Smooth muscle cell (in vitro differentiated cells): ENCODE data around the gene SNN. TPM values are rescaled to one million over a fixed set of nuclear protein-coding genes. Genes with fewer than 3 reads are reported as not detected.

Experiments used
- DNase-seq: peaks from one replicate; lab custom pipeline; 2025; ENCODE audit not compliant: unreplicated experiment; lab: John Stamatoyannopoulos, UW
- H2AFZ ChIP-seq: fragments of 200-600 bp; sonication (generic); 2 replicates; pipeline ENCODE4 v1.6.0; 2016; ENCODE audit warnings: antibody characterized with exemption, low read depth, mild to moderate bottlenecking
- H3F3A ChIP-seq: fragments of 200-600 bp; sonication (generic); 2 replicates; pipeline ENCODE4 v1.6.0; 2017; ENCODE audit warnings: antibody characterized with exemption, low read depth
- H3K27ac ChIP-seq: fragments of 200-600 bp; sonication (generic); 2 replicates; pipeline ENCODE4 v1.5.1; 2016; ENCODE audit warnings: low read depth, mild to moderate bottlenecking
- H3K27me3 ChIP-seq: fragments of 200-600 bp; sonication (generic); 2 replicates; pipeline ENCODE4 v1.6.1; 2016; ENCODE audit warnings: low read depth, mild to moderate bottlenecking
- H3K36me3 ChIP-seq: fragments of 200-600 bp; sonication (generic); 2 replicates; pipeline ENCODE4 v1.5.1; 2016; ENCODE audit warnings: low read depth
- H3K4me1 ChIP-seq: fragments of 200-600 bp; sonication (generic); 2 replicates; pipeline ENCODE4 v1.5.1; 2016; ENCODE audit warnings: low read depth
- H3K4me2 ChIP-seq: fragments of 200-600 bp; sonication (generic); 2 replicates; pipeline ENCODE4 v1.6.0; 2016; ENCODE audit warnings: mild to moderate bottlenecking
- H3K4me3 ChIP-seq: fragments of 200-600 bp; sonication (generic); 2 replicates; pipeline ENCODE4 v1.5.1; 2016; ENCODE audit warnings: mild to moderate bottlenecking
- H3K79me2 ChIP-seq: fragments of 200-600 bp; sonication (generic); 2 replicates; pipeline ENCODE4 v1.6.0; 2016; ENCODE audit warnings: low read depth, mild to moderate bottlenecking
- H3K9ac ChIP-seq: fragments of 200-600 bp; sonication (generic); 2 replicates; pipeline ENCODE4 v1.6.0; 2016; ENCODE audit warnings: low read depth
- H3K9me3 ChIP-seq: fragments of 200-600 bp; sonication (generic); replicated peaks from 2 replicates; pipeline ENCODE4 v1.5.1; 2016; ENCODE audit warnings: low read depth
- H4K20me1 ChIP-seq: fragments of 200-600 bp; sonication (generic); 2 replicates; pipeline ENCODE4 v1.6.0; 2016; ENCODE audit warnings: low read depth
- WGBS: methylation state at CpG from one replicate; pipeline ENCODE4 v1.1.7; 2016; ENCODE audit warnings: low lambda C conversion rate; 5-methylcytosine and 5-hydroxymethylcytosine counted together
- polyA plus RNA-seq: library from polyadenylated mRNA; unstranded; fragments of >200 nt; fragmentation: Nextera tagmentation; extraction: Ambion mirVana; gene quantifications from 2 replicates; pipeline ENCODE4 v1.2.1, GENCODE V29; 2016
- total RNA-seq: library from RNA; depleted of rRNA; stranded (reverse); fragments of >200 nt; gene quantifications from 2 replicates; pipeline ENCODE4 v1.2.3, GENCODE V29; 2014
- TF ChIP-seq, protein P1 (sequence below): fragments of 200-600 bp; sonication (generic); IDR thresholded peaks from 2 replicates; pipeline ENCODE4 v1.5.1; 2017; ENCODE audit warnings: borderline replicate concordance, mild to moderate bottlenecking, antibody characterized with exemption; ENCODE audit not compliant: insufficient read depth, poor library complexity, severe bottlenecking

SNN gene
- total and polyA plus RNA-seq, 2 experiments from 2014 or later = 6.4 to 10.9 TPM

DNA sequence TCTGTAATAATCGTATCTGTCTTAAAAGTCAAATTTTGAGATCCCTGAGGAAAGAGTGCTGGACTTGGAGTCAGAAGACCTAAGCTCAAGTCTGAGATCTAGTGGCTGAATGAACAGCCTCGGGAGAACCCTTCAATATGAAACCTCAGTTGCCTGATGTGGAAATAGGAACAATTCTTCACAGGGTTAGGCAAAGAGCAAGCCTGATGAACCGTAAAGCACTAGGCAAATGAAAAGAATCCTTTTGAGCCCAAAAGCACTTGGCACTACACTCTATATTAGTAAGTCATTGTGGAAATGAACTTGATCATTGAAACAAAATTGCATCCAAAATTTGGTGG lies 54.2 kb downstream of the SNN start:
- DNase-seq = no peak
- TF ChIP-seq, protein P1, sequence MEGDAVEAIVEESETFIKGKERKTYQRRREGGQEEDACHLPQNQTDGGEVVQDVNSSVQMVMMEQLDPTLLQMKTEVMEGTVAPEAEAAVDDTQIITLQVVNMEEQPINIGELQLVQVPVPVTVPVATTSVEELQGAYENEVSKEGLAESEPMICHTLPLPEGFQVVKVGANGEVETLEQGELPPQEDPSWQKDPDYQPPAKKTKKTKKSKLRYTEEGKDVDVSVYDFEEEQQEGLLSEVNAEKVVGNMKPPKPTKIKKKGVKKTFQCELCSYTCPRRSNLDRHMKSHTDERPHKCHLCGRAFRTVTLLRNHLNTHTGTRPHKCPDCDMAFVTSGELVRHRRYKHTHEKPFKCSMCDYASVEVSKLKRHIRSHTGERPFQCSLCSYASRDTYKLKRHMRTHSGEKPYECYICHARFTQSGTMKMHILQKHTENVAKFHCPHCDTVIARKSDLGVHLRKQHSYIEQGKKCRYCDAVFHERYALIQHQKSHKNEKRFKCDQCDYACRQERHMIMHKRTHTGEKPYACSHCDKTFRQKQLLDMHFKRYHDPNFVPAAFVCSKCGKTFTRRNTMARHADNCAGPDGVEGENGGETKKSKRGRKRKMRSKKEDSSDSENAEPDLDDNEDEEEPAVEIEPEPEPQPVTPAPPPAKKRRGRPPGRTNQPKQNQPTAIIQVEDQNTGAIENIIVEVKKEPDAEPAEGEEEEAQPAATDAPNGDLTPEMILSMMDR = no peak
- peaks cover 7% of the 10 kb centered on the region for H3K36me3 ChIP-seq
- 95% methylated on average over 3 of the region's 3 CpGs for WGBS
- no peaks in the 10 kb centered on the region for H3F3A ChIP-seq
- H3K79me2 ChIP-seq = peaks cover 12% of the 10 kb centered on the region
- peaks cover 70% of the 10 kb centered on the region for H4K20me1 ChIP-seq
- no peak overlapping the region for H2AFZ ChIP-seq
- no peak overlapping the region for H3K4me2 ChIP-seq
- no peak overlapping the region for H3K27ac ChIP-seq
- H3K9me3 ChIP-seq = peaks cover 2% of the 10 kb centered on the region
- no peak overlapping the region for H3K9ac ChIP-seq
- no peak overlapping the region for H3K4me3 ChIP-seq
- H3K4me1 ChIP-seq = no peaks in the 10 kb centered on the region
- H3K27me3 ChIP-seq = no peaks in the 10 kb centered on the region

GRCh38 chr16:11725457-11725856 lies 57.2 kb downstream of the SNN start:
- Histone ChIP-seq H3K9ac (no peak overlapping the region), H4K20me1 (peaks cover 83% of the 10 kb centered on the region), H3K4me2 (no peak overlapping the region), H3K4me3 (no peak overlapping the region), H3K27me3 (no peaks in the 10 kb centered on the region), H3K9me3 (peaks cover 2% of the 10 kb centered on the region), H3K36me3 (peaks cover 7% of the 10 kb centered on the region), H3K27ac (no peak overlapping the region), H3K4me1 (no peaks in the 10 kb centered on the region), H3K79me2 (peaks cover 20% of the 10 kb centered on the region), H2AFZ (no peak overlapping the region), H3F3A (no peaks in the 10 kb centered on the region)
- no peak for DNase-seq
- TF ChIP-seq, protein P1 = no peak
- WGBS = 100% methylated on average over 1 of the region's 1 CpG

DNA sequence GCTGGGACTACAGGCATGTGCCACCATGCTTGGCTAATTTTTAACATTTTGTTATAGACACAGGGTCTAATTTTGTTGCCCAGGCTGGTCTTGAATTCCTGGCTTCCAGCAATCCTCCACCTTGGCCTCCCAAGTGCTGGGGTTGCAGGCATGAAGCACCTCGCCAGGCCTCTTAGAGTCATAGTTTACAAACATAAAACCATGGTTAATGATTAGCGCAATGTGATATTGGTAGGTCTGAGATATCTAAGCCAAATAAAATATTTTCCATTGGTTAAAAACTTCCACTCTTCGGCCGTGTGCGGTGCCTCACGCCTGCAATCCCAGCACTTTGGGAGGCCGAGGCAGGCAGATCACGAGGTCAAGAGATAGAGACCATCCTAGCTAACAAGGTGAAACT lies 57.8 kb downstream of the SNN start:
- Histone ChIP-seq H3K27ac (no peak overlapping the region), H3F3A (no peaks in the 10 kb centered on the region), H3K79me2 (peaks cover 23% of the 10 kb centered on the region), H3K9ac (no peak overlapping the region), H3K4me3 (no peak overlapping the region), H3K9me3 (peaks cover 2% of the 10 kb centered on the region), H3K36me3 (peaks cover 7% of the 10 kb centered on the region), H4K20me1 (peaks cover 87% of the 10 kb centered on the region), H3K4me2 (no peak overlapping the region), H3K4me1 (no peaks in the 10 kb centered on the region), H2AFZ (no peak overlapping the region), H3K27me3 (no peaks in the 10 kb centered on the region)
- DNase-seq = no peak
- WGBS = 97% methylated on average over 8 of the region's 8 CpGs
- TF ChIP-seq, protein P1 = no peak

DNA sequence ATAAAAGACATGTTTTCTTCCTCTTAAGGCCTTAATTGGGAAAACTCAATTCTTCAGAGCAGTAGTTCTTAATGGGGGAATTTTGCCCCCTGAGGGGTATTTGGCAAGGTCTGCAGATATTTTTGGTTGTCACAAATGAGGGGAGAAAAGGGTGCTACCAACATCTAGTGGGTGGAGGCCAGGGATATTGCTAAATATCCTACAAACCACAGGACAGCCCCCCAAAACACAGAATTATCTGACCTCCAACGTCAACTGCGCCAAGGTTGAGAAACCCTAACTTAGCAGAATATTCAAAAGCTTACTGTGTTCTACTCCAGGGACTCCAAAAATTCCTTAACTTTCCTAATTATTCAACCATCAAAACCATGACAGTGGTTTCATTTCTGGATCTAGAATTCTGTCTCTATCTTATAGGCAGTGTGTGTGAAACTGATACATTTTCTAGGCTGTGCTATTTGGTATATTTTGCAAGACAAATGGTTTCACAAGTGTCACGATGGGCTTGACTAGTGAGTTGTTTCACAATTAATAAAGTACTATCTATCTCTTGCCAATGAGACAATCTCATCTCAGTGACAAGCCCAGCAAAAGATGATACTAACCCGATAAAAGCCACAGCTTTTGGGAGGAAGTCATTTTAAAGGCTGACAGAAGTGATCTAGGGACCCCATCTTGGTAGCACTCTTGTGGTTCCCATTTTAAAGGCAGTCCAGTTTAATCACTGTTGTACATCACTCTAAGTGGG lies 59.7 kb downstream of the SNN start:
- H3K79me2 ChIP-seq = peaks cover 25% of the 10 kb centered on the region
- H2AFZ ChIP-seq = no peak overlapping the region
- no peaks in the 10 kb centered on the region for H3F3A ChIP-seq
- no peak overlapping the region for H3K4me2 ChIP-seq
- peaks cover 7% of the 10 kb centered on the region for H3K36me3 ChIP-seq
- H3K4me1 ChIP-seq = no peaks in the 10 kb centered on the region
- peaks cover 2% of the 10 kb centered on the region for H3K9me3 ChIP-seq
- H4K20me1 ChIP-seq = peaks cover 90% of the 10 kb centered on the region
- no peak overlapping the region for H3K9ac ChIP-seq
- WGBS = 100% methylated on average over 4 of the region's 4 CpGs
- no peaks in the 10 kb centered on the region for H3K27me3 ChIP-seq
- no peak overlapping the region for H3K27ac ChIP-seq
- no peak overlapping the region for H3K4me3 ChIP-seq
- DNase-seq = no peak
- TF ChIP-seq, protein P1 = no peak
